ENCODE measurements around the gene PSMD12. TPM values are rescaled to one million over a fixed set of nuclear protein-coding genes. Genes with fewer than 3 reads are reported as not detected.
"Not testable (repeated sequence)": the region's sequence is repeated elsewhere in the genome, so short reads cannot be mapped to it uniquely, and the experiment has no call there.

PSMD12 gene
- total RNA-seq, 1 donor from 2014 or later = 55.7 TPM

DNA sequence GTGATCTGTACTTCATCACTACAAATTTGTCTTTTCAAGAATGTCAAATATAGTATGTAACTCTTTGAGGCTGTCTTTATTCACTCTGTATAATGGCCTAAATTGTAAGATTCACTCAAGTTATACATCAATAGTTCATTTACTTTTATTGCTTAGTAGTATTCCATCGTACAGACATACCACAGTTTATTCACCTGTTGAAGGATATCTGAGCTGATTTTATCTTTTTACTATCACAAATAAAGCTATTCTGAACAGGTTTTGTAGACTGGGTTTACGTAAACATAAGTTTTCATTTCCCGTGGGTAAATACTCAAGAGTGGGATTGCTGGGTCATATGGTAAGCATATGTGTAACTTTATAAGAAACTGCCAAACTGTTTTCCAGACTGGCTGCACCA is 18.6 kb downstream of the PSMD12 start:
- H3K27ac Mint-ChIP-seq (ENCODE audit: unreplicated experiment) = no peak overlapping the region
- H3K36me3 Mint-ChIP-seq (ENCODE audit: unreplicated experiment) = no peaks in the 10 kb centered on the region
- H3K27me3 Mint-ChIP-seq (ENCODE audit: unreplicated experiment) = no peaks in the 10 kb centered on the region
- H3K4me3 Mint-ChIP-seq (ENCODE audit: unreplicated experiment) = no peak overlapping the region
- TF ChIP-seq, protein P1, sequence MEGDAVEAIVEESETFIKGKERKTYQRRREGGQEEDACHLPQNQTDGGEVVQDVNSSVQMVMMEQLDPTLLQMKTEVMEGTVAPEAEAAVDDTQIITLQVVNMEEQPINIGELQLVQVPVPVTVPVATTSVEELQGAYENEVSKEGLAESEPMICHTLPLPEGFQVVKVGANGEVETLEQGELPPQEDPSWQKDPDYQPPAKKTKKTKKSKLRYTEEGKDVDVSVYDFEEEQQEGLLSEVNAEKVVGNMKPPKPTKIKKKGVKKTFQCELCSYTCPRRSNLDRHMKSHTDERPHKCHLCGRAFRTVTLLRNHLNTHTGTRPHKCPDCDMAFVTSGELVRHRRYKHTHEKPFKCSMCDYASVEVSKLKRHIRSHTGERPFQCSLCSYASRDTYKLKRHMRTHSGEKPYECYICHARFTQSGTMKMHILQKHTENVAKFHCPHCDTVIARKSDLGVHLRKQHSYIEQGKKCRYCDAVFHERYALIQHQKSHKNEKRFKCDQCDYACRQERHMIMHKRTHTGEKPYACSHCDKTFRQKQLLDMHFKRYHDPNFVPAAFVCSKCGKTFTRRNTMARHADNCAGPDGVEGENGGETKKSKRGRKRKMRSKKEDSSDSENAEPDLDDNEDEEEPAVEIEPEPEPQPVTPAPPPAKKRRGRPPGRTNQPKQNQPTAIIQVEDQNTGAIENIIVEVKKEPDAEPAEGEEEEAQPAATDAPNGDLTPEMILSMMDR (IDR thresholded peaks at IDR 0.05; ENCODE audit: partially characterized antibody, unreplicated experiment) = no peak
- H3K9me3 Mint-ChIP-seq (ENCODE audit: unreplicated experiment) = no peaks in the 10 kb centered on the region
- DNase-seq = no peak
- H3K4me1 Mint-ChIP-seq (ENCODE audit: low read depth, unreplicated experiment) = no peaks in the 10 kb centered on the region

GRCh38 chr17:67343237-67343636 is 23.1 kb downstream of the PSMD12 start:
- H3K27me3 Mint-ChIP-seq (ENCODE audit: unreplicated experiment) = no peaks in the 10 kb centered on the region
- no peaks in the 10 kb centered on the region for H3K4me1 Mint-ChIP-seq (ENCODE audit: low read depth, unreplicated experiment)
- DNase-seq = no peak
- TF ChIP-seq, protein P1 (IDR thresholded peaks at IDR 0.05; ENCODE audit: partially characterized antibody, unreplicated experiment) = no peak
- peaks cover 6% of the 10 kb centered on the region for H3K36me3 Mint-ChIP-seq (ENCODE audit: unreplicated experiment)
- no peak overlapping the region for H3K4me3 Mint-ChIP-seq (ENCODE audit: unreplicated experiment)
- no peak overlapping the region for H3K27ac Mint-ChIP-seq (ENCODE audit: unreplicated experiment)
- H3K9me3 Mint-ChIP-seq (ENCODE audit: unreplicated experiment) = no peaks in the 10 kb centered on the region

GRCh38 chr17:67338353-67338752 is 28.0 kb downstream of the PSMD12 start:
- not testable (repeated sequence) for DNase-seq

DNA sequence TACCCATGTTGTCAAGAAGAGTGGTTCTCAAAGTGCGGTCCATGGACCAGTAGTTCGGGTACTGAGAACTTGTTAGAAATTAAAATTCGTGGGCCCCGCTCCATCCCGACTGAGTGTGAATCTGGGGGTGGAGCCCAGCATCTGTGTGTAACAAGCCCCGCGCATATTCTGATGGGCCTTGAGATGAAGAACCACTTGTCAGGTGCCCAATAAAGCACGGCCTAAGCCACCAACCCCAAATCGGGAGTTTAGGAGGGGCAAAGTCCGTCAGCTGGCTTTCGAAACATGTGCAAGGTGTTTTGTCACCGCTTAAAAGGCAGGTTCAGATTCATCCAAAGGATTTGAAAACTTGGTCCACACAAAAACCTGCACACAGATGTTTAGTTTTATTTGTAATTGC is 29.5 kb downstream of the PSMD12 start:
- no peaks in the 10 kb centered on the region for H3K9me3 Mint-ChIP-seq (ENCODE audit: unreplicated experiment)
- no peaks in the 10 kb centered on the region for H3K27me3 Mint-ChIP-seq (ENCODE audit: unreplicated experiment)
- no peaks in the 10 kb centered on the region for H3K4me1 Mint-ChIP-seq (ENCODE audit: low read depth, unreplicated experiment)
- TF ChIP-seq, protein P1 (IDR thresholded peaks at IDR 0.05; ENCODE audit: partially characterized antibody, unreplicated experiment) = no peak
- DNase-seq = no peak
- H3K36me3 Mint-ChIP-seq (ENCODE audit: unreplicated experiment) = peaks cover 9% of the 10 kb centered on the region
- H3K4me3 Mint-ChIP-seq (ENCODE audit: unreplicated experiment) = no peak overlapping the region
- no peak overlapping the region for H3K27ac Mint-ChIP-seq (ENCODE audit: unreplicated experiment)

More at GRCh38 chr17:67338353-67338752, 28.0 kb downstream of the PSMD12 start:
- not testable (repeated sequence) for H3K4me1 Mint-ChIP-seq (ENCODE audit: low read depth, unreplicated experiment); H3K36me3 Mint-ChIP-seq (ENCODE audit: unreplicated experiment); H3K9me3 Mint-ChIP-seq (ENCODE audit: unreplicated experiment); H3K27ac Mint-ChIP-seq (ENCODE audit: unreplicated experiment); H3K27me3 Mint-ChIP-seq (ENCODE audit: unreplicated experiment); H3K4me3 Mint-ChIP-seq (ENCODE audit: unreplicated experiment)

DNA sequence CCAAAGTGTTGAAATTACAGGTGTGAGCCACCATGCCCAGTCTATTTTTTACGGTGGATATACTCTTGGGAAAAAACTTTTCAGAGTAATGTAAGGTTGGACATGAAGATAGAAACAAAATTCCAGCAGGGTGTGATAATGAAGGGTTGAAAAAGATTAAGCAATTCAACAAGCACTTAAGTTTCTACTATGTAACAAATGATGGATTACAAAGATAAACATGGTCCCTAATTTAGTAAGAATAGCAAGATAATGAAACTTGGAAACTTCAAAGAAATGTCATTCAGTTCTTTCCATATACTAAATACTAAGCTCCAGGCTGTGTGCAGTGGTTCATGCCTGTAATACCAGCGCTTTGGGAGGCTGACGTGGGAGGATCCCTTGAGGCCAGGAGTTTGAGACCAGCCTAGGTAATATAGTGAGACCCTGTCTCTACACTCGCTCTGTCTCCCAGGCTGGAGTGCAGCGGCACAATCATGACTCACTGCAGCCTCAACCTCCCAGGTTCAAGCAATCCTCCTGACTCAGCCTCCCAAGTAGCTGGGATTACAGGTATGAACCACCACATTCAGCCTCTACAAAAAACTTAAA is 31.0 kb downstream of the PSMD12 start:
- Mint-ChIP-seq H3K4me3 (ENCODE audit: unreplicated experiment) (no peak overlapping the region), H3K27me3 (ENCODE audit: unreplicated experiment) (no peaks in the 10 kb centered on the region), H3K4me1 (ENCODE audit: low read depth, unreplicated experiment) (no peaks in the 10 kb centered on the region), H3K9me3 (ENCODE audit: unreplicated experiment) (no peaks in the 10 kb centered on the region), H3K27ac (ENCODE audit: unreplicated experiment) (no peak overlapping the region), H3K36me3 (ENCODE audit: unreplicated experiment) (peaks cover 7% of the 10 kb centered on the region)
- TF ChIP-seq, protein P1 (IDR thresholded peaks at IDR 0.05; ENCODE audit: partially characterized antibody, unreplicated experiment) = no peak
- DNase-seq = no peak

DNA sequence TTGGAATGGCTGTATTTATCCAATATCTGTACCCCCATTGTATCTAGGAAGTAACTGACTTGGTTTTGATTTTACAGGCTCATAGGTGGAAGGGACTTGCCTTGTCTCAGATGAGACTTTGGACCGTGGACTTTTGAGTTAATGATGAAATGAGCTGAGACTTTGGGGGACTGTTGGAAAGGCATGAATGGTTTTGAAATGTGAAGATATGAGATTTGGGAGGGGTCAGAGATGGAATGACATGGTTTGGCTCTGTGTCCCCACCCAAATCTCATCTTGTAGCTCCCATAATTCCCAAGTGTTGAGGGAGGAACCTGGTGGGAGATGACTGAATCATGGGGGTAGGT is 34.2 kb downstream of the PSMD12 start:
- not testable (repeated sequence) for H3K4me3 Mint-ChIP-seq (ENCODE audit: unreplicated experiment); H3K4me1 Mint-ChIP-seq (ENCODE audit: low read depth, unreplicated experiment); H3K27me3 Mint-ChIP-seq (ENCODE audit: unreplicated experiment); H3K27ac Mint-ChIP-seq (ENCODE audit: unreplicated experiment); DNase-seq; H3K36me3 Mint-ChIP-seq (ENCODE audit: unreplicated experiment); H3K9me3 Mint-ChIP-seq (ENCODE audit: unreplicated experiment)

DNA sequence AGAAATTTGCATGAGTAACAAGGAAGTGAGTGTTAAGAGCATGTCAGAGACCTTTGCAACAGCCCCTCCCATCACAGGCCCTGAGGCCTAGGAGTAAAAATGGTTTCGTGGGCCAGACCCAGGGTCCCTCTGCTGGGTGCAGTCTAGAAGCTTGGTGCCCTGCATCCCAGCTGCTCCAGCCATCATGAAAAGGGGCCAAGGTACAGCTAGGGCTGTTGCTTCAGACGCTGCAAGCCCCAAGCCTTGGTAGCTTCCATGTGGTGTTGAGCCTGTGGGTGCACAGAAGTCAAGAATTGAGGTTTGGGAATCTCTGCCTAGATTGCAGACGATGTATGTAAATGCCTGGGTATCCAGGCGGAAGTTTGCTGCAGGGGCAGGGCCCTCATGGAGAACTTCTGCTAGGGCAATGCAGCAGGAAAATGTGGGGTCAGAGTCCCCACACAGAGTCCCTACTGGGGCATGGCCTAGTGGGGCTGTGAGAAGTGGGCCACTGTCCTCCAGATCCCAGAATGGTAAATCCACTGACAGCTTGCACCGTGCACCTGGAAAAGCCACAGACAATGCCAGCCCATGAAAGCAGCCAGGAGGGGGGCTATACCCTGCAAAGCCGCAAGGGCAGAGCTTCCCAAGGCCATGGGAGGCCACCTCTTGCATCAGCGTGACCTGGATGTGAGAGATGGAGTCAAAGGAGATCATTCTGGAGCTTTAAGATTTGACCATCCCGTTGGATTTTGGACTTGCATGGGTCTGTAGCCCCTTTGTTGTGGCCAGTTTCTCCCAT is 34.8 kb downstream of the PSMD12 start:
- DNase-seq; H3K9me3 Mint-ChIP-seq (ENCODE audit: unreplicated experiment); H3K4me1 Mint-ChIP-seq (ENCODE audit: low read depth, unreplicated experiment); H3K27ac Mint-ChIP-seq (ENCODE audit: unreplicated experiment); H3K27me3 Mint-ChIP-seq (ENCODE audit: unreplicated experiment); H3K4me3 Mint-ChIP-seq (ENCODE audit: unreplicated experiment); H3K36me3 Mint-ChIP-seq (ENCODE audit: unreplicated experiment): not testable (repeated sequence)

Measured in glutamatergic neuron (in vitro differentiated cells).